HCT116 (cell line): ENCODE results near the gene KCNC2. TPM values are rescaled to one million over a fixed set of nuclear protein-coding genes. Genes with fewer than 3 reads are reported as not detected.

Experiments used
- ATAC-seq: fragments of 200-7000 bp; cut with Tn5 transposase; 2 replicates; pipeline ENCODE4 v1.9.1; 2020; ENCODE audit warnings: mild to moderate bottlenecking, moderate library complexity
- BruUV-seq: library from RNA; stranded (reverse); fragments of 400-500 nt; replicated peaks from 2 replicates; lab custom pipeline; 2021; lab: Mats Ljungman, UMichigan
- CTCF ChIA-PET: fragments of 300-600 bp; sonication (Branson Sonifier 250); formaldehyde crosslinking; loops from one replicate; lab custom pipeline; 2021; ENCODE audit warnings: antibody characterized with exemption; lab: Charles Lee
- POLR2A ChIA-PET: fragments of 300-600, 350-600 bp; sonication (Branson Sonifier 250); formaldehyde crosslinking; loops from one replicate; lab custom pipeline; 2021; ENCODE audit warnings: antibody characterized with exemption; lab: Charles Lee
- RAD21 ChIA-PET, 2 experiments: fragments of 300-600 bp; sonication (Branson Sonifier 250); formaldehyde crosslinking; loops; one replicate each; lab custom pipeline; 2023; ENCODE audit warnings: low total read pairs in 2 of 2; ENCODE audit not compliant: uncharacterized antibody in 2 of 2, unreplicated experiment in 2 of 2, low non-redundant PET in 1 of 2; lab: Charles Lee
- DNase-seq: peaks from one replicate; pipeline ENCODE4 v3.0.0-alpha.2; 2010; ENCODE audit warnings: low read depth, low spot score
- H2AFZ ChIP-seq: fragments of 200-600 bp; shearing (Covaris generic), sonication (generic); 2 replicates; pipeline ENCODE4 v1.6.1; 2017; ENCODE audit warnings: low read depth, mixed run types, mixed read lengths, antibody characterized with exemption, low read length; ENCODE audit not compliant: poor library complexity, severe bottlenecking
- H3K27ac ChIP-seq: 2 replicates; pipeline ENCODE4 v1.5.1; 2012; ENCODE audit warnings: low read depth, low read length
- H3K27me3 ChIP-seq: fragments of 200-600 bp; sonication (generic); 2 replicates; pipeline ENCODE4 v1.6.1; 2016; ENCODE audit warnings: mixed run types, low read length, mixed read lengths; ENCODE audit not compliant: insufficient read depth
- H3K36me3 ChIP-seq, 2 experiments: fragments of 200-500 bp in 1 of 2; fragments of 200-600 bp in 1 of 2; sonication (Bioruptor generic) in 1 of 2; sonication (generic) in 1 of 2; 2 replicates each; pipeline versions ENCODE4 v1.5.1 to v1.6.1; 2014 to 2016; ENCODE audit warnings: low read length in 2 of 2, inconsistent platforms in 1 of 2, mixed read lengths in 1 of 2, mixed run types in 1 of 2; ENCODE audit not compliant: insufficient read depth in 2 of 2, control insufficient read depth in 1 of 2
- H3K4me1 ChIP-seq, 2 experiments: fragments of 200-600 bp in 1 of 2; sonication (generic) in 1 of 2; 2 replicates each; pipeline versions ENCODE4 v1.5.1 to v1.6.1; 2012 to 2017; ENCODE audit warnings: low read length in 2 of 2, inconsistent platforms in 1 of 2, mild to moderate bottlenecking in 1 of 2, mixed read lengths in 1 of 2, mixed run types in 1 of 2, moderate library complexity in 1 of 2; ENCODE audit not compliant: insufficient read depth in 2 of 2, control insufficient read depth in 1 of 2
- H3K4me2 ChIP-seq: fragments of 200-600 bp; sonication (generic); 2 replicates; pipeline ENCODE4 v1.6.1; 2017; ENCODE audit warnings: mixed run types, low read length, mixed read lengths
- H3K4me3 ChIP-seq, 2 experiments: fragments of 200-600 bp in 1 of 2; sonication (generic) in 1 of 2; replicated peaks in 1 of 2; 2 replicates each; pipeline ENCODE4 v1.5.1; 2011 to 2016; ENCODE audit warnings: low read length in 2 of 2, control low read depth in 1 of 2, low read depth in 1 of 2, mild to moderate bottlenecking in 1 of 2, mixed read lengths in 1 of 2, mixed run types in 1 of 2
- H3K79me2 ChIP-seq: fragments of 200-600 bp; sonication (generic); 2 replicates; pipeline ENCODE4 v1.6.1; 2017; ENCODE audit warnings: mild to moderate bottlenecking, mixed run types, low read length, moderate library complexity, mixed read lengths; ENCODE audit not compliant: insufficient read depth
- H3K9ac ChIP-seq: fragments of 200-600 bp; sonication (generic); 2 replicates; pipeline ENCODE4 v1.6.1; 2016; ENCODE audit warnings: low read length, mixed read lengths
- H3K9me2 ChIP-seq: fragments of 200-600 bp; sonication (generic), shearing (Covaris generic); 2 replicates; pipeline ENCODE4 v1.6.1; 2017; ENCODE audit warnings: mixed run types, mild to moderate bottlenecking, moderate library complexity; ENCODE audit not compliant: insufficient read depth
- H3K9me3 ChIP-seq, 2 experiments: fragments of 200-500 bp in 1 of 2; fragments of 200-600 bp in 1 of 2; sonication (Bioruptor generic) in 1 of 2; sonication (generic) in 1 of 2; 2 replicates each; pipeline ENCODE4 v1.6.1; 2014 to 2017; ENCODE audit warnings: low read length in 2 of 2, mixed read lengths in 2 of 2, inconsistent platforms in 1 of 2, low read depth in 1 of 2, mild to moderate bottlenecking in 1 of 2, mixed run types in 1 of 2, moderate library complexity in 1 of 2; ENCODE audit not compliant: control insufficient read depth in 1 of 2, insufficient read depth in 1 of 2
- H4K20me1 ChIP-seq: fragments of 200-600 bp; sonication (generic), shearing (Covaris generic); 2 replicates; pipeline ENCODE4 v1.6.1; 2017; ENCODE audit warnings: mixed run types, mild to moderate bottlenecking, moderate library complexity; ENCODE audit not compliant: insufficient read depth
- CEBPB ChIP-seq: IDR thresholded peaks from 2 replicates; pipeline ENCODE4 v1.6.1; 2012; ENCODE audit warnings: low read depth
- EZH2 ChIP-seq: fragments of 200-600 bp; sonication (generic); IDR thresholded peaks from 2 replicates; pipeline ENCODE4 v1.6.1; 2017; ENCODE audit warnings: antibody characterized with exemption, mixed run types
- EZH2phosphoT487 ChIP-seq: fragments of 200-600 bp; IDR thresholded peaks from 2 replicates; pipeline ENCODE4 v1.6.1; 2018; ENCODE audit warnings: antibody characterized with exemption, borderline replicate concordance
- POLR2AphosphoS5 ChIP-seq: IDR thresholded peaks from 2 replicates; pipeline ENCODE4 v1.6.1; 2011; ENCODE audit warnings: mild to moderate bottlenecking, low read depth, low read length, moderate library complexity
- SRF ChIP-seq: IDR thresholded peaks from 2 replicates; pipeline ENCODE4 v1.6.1; 2012; ENCODE audit warnings: low read depth
- intact Hi-C: fragments of 100-400 bp; cut with micrococcal nuclease; formaldehyde crosslinking; loops from 2 replicates; pipeline ENCODE4 v1.10.0; 2022
- total RNA-seq: library from RNA; stranded (reverse); gene quantifications from one replicate; pipeline ENCODE4 v1.2.1, GENCODE V29; 2021; ENCODE audit not compliant: unreplicated experiment
- TF ChIP-seq, protein P1 (sequence below): IDR thresholded peaks from 2 replicates; pipeline ENCODE4 v1.6.1; 2011; ENCODE audit warnings: mild to moderate bottlenecking, low read length, moderate library complexity; ENCODE audit not compliant: insufficient replicate concordance; ENCODE audit errors: extremely low read depth
- TF ChIP-seq, protein P2 (sequence below): IDR thresholded peaks from 2 replicates; pipeline ENCODE4 v1.6.1; 2012; ENCODE audit warnings: low read depth
- TF ChIP-seq, protein P3 (sequence below): IDR thresholded peaks from 2 replicates; pipeline ENCODE4 v1.6.1; 2012

The KCNC2 gene
- total RNA-seq, 1 experiment from 2014 or later, result not detected

DNA sequence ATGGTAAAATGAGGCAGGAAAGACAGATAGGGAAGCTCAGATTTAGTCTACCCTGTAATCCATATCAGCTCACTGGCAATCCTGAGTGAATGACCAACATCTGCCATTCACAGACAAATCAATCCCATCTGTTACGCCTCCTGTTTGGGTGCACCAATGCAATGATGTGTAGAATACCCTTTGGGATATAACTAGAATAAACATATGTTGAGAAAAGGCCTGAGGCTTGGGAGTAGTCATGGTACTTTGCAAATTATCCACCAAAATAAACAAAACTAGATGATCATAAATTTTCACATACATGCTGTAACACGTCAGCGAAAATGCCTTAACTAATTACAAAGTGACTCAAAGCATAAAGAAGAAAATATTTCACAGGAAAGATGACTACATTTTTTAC is 78.8 kb downstream of the KCNC2 start:
- no peak overlapping the region for H3K27ac ChIP-seq
- H3K9ac ChIP-seq, result no peak overlapping the region
- H2AFZ ChIP-seq, result no peak overlapping the region
- RAD21 ChIA-PET, result no interaction called here
- no TSS peak for BruUV-seq
- POLR2A ChIA-PET, result no interaction called here
- no peaks in the 10 kb centered on the region for H3K4me1 ChIP-seq
- no peaks in the 10 kb centered on the region for H4K20me1 ChIP-seq
- H3K36me3 ChIP-seq, result no peaks in the 10 kb centered on the region
- CTCF ChIA-PET, result interaction anchor here (0.5 kb wide), 1 partner anchor 328 kb away, joined by 3 read pairs; no protein-coding TSS in a partner anchor
- TF ChIP-seq POLR2AphosphoS5, result no peak
- TF ChIP-seq, protein P1, sequence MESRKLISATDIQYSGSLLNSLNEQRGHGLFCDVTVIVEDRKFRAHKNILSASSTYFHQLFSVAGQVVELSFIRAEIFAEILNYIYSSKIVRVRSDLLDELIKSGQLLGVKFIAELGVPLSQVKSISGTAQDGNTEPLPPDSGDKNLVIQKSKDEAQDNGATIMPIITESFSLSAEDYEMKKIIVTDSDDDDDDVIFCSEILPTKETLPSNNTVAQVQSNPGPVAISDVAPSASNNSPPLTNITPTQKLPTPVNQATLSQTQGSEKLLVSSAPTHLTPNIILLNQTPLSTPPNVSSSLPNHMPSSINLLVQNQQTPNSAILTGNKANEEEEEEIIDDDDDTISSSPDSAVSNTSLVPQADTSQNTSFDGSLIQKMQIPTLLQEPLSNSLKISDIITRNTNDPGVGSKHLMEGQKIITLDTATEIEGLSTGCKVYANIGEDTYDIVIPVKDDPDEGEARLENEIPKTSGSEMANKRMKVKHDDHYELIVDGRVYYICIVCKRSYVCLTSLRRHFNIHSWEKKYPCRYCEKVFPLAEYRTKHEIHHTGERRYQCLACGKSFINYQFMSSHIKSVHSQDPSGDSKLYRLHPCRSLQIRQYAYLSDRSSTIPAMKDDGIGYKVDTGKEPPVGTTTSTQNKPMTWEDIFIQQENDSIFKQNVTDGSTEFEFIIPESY, result no peak
- no peak for TF ChIP-seq EZH2
- TF ChIP-seq SRF, result no peak
- no peak for TF ChIP-seq CEBPB
- TF ChIP-seq, protein P2, sequence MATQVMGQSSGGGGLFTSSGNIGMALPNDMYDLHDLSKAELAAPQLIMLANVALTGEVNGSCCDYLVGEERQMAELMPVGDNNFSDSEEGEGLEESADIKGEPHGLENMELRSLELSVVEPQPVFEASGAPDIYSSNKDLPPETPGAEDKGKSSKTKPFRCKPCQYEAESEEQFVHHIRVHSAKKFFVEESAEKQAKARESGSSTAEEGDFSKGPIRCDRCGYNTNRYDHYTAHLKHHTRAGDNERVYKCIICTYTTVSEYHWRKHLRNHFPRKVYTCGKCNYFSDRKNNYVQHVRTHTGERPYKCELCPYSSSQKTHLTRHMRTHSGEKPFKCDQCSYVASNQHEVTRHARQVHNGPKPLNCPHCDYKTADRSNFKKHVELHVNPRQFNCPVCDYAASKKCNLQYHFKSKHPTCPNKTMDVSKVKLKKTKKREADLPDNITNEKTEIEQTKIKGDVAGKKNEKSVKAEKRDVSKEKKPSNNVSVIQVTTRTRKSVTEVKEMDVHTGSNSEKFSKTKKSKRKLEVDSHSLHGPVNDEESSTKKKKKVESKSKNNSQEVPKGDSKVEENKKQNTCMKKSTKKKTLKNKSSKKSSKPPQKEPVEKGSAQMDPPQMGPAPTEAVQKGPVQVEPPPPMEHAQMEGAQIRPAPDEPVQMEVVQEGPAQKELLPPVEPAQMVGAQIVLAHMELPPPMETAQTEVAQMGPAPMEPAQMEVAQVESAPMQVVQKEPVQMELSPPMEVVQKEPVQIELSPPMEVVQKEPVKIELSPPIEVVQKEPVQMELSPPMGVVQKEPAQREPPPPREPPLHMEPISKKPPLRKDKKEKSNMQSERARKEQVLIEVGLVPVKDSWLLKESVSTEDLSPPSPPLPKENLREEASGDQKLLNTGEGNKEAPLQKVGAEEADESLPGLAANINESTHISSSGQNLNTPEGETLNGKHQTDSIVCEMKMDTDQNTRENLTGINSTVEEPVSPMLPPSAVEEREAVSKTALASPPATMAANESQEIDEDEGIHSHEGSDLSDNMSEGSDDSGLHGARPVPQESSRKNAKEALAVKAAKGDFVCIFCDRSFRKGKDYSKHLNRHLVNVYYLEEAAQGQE, result no peak
- TF ChIP-seq EZH2phosphoT487, result no peak
- TF ChIP-seq, protein P3, sequence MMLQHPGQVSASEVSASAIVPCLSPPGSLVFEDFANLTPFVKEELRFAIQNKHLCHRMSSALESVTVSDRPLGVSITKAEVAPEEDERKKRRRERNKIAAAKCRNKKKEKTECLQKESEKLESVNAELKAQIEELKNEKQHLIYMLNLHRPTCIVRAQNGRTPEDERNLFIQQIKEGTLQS, result no peak
- TF ChIP-seq, all 23 proteins: peak for 0
- H3K27me3 ChIP-seq, result no peaks in the 10 kb centered on the region
- no peak for ATAC-seq
- no peak overlapping the region for H3K4me2 ChIP-seq
- no peaks in the 10 kb centered on the region for H3K9me3 ChIP-seq
- H3K4me3 ChIP-seq, result no peak overlapping the region
- no peak for DNase-seq
- no peaks in the 10 kb centered on the region for H3K9me2 ChIP-seq
- no peaks in the 10 kb centered on the region for H3K79me2 ChIP-seq
- intact Hi-C loops, result no loop called here
